T1000 (cell line): ENCODE data around the gene PCGF5.
"Not testable (repeated sequence)": the region's sequence is repeated elsewhere in the genome, so short reads cannot be mapped to it uniquely, and the experiment has no call there.

Source experiments
- DNase-seq: peaks from one replicate; lab custom pipeline; 2025; ENCODE audit warnings: mixed read lengths; lab: John Stamatoyannopoulos, UW

PCGF5 gene

GRCh38 chr10:91220194-91220953, at the start of gene PCGF5:
TSS of gene PCGF5 (plus strand) at chr10:91220663. CDS start at chr10:91222872, 2,209 bp downstream.
- peak; percentile 83 for DNase-seq

DNA sequence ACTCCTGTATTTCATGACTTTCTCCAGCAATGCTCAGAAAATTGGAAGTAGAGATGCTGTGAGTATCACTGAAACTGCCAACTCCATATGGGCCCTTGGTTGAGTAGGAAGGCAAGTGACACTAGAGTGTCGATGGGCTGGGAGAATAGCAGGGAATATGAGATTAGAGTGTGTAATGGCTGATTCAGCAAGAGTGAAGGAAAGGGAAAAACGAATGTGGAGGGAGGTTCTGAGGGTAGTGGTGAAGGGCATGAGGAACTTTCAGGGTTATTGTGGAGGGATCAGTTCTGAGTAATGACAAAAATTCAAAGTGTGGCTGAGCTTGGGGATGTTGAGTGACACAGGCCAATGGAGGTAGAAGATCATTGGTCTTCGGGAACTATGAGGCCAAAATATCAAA, 49.0 kb upstream of the PCGF5 start:
- DNase-seq = no peak

DNA sequence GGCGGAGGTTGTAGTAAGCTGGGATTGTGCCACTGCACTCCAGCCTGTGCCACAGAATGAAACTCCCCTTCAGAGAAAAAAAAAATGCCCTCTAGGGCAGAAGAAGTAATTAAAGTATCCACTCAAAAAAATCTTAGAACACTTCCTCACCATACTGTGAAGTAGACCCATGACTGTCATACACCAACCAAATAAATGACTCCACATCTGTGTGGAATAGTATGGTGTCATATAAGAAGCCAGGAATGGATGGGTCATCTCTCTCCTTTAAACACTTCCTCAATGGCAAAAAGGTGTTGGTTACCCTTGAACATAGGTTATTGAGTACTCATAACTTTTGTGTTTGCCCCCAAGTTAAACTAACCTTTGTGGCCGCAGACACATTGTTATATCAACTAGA, 48.1 kb upstream of the PCGF5 start:
- DNase-seq = no peak

DNA sequence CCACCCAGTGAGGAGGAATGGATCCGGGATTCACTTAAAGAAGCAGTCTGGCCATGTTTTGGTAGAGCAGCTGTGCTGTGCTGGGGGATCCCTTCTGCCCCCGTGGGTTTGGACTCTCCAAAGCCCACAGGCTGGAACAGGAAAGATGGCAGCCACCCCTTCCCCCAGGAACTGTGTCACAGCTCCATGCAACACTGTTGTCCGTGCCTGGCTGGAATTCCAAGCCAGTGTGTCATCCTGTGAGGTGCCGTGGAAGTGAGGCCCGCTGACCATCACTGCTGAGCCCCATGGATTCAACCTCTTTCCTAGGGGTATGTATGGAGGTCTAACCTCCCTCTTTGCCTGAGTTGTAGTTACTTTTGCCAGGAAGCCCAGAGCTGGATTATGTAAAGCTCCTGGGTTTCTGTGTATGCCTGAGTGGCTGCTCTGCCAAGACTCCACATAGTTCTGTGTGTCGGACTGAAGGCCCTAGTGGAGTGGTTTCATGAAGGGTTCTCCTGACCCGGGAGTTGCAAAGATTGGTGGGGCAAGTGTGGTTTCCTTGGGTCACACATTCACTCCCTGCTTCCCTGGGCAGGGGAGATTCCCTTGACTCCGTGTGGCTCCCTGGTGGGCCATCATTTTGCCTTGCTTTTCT, 35.1 kb upstream of the PCGF5 start:
- peak; percentile 32 for DNase-seq

DNA sequence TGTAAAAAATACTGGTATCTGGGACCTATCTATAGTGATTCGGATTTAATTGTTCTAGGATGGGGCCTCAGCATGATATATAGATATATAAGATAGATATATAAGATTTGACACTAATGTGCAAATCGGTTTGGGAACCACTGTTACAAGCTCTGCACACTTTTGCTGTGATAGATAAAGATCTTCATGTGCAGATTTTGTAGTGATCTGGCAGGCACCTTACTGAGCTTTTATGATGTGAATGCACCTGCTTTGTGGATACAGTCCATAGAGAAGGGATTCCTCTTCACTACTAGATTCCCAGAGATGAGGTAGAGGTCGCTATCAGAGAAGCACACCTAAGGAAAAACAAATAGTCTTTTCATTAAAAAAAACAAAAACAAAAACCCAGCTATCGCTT, 33.3 kb upstream of the PCGF5 start:
- DNase-seq = no peak

DNA sequence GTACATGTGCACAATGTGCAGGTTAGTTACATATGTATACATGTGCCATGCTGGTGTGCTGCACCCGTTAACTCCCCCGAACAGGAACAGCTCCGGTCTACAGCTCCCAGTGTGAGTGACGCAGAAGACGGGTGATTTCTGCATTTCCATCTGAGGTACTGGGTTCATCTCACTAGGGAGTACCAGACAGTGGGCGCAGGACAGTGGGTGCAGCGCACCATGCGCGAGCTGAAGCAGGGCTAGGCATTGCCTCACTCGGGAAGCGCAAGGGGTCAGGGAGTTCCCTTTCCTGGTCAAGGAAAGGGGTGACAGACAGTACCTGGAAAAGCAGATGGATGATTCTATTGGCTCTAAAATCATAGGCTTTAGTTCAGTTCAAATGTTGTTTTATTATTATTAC, 32.5 kb upstream of the PCGF5 start:
- DNase-seq = not testable (repeated sequence)

DNA sequence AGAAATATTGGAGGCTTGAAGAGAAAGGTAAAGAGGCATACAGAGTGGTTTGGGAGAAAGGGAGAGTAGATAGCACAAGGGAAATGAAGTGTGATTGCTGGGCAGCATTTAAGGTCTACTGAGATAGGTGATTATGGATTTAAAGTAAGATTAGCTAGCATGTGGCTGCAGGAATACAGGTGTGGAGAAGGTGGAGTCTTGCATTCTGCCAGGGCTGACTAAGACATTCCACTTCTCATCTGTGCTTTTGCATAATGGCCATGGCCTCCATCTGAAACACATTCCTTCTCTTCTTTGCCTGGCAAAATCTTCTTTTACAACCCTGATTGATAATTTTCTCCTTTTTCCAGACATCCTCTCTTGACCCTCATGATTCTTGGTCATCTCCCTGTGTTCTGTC, 31.6 kb upstream of the PCGF5 start:
- DNase-seq = no peak

- no peak for DNase-seq
Observed at GRCh38 chr10:91190388-91190870, 30.0 kb upstream of the PCGF5 start.

GRCh38 chr10:91190876-91191583, 29.4 kb upstream of the PCGF5 start:
- DNase-seq = no peak

- no peak for DNase-seq
Observed at GRCh38 chr10:91191584-91191919, 28.9 kb upstream of the PCGF5 start.

GRCh38 chr10:91194497-91195179, 25.8 kb upstream of the PCGF5 start:
- DNase-seq = no peak

- DNase-seq = no peak
Observed at GRCh38 chr10:91196268-91197048, 24.0 kb upstream of the PCGF5 start.

GRCh38 chr10:91197127-91197526, 23.3 kb upstream of the PCGF5 start:
- DNase-seq = no peak

- DNase-seq = no peak
Observed at GRCh38 chr10:91198781-91199180, 21.7 kb upstream of the PCGF5 start.

GRCh38 chr10:91200314-91201212, 19.9 kb upstream of the PCGF5 start:
- no peak for DNase-seq

DNA sequence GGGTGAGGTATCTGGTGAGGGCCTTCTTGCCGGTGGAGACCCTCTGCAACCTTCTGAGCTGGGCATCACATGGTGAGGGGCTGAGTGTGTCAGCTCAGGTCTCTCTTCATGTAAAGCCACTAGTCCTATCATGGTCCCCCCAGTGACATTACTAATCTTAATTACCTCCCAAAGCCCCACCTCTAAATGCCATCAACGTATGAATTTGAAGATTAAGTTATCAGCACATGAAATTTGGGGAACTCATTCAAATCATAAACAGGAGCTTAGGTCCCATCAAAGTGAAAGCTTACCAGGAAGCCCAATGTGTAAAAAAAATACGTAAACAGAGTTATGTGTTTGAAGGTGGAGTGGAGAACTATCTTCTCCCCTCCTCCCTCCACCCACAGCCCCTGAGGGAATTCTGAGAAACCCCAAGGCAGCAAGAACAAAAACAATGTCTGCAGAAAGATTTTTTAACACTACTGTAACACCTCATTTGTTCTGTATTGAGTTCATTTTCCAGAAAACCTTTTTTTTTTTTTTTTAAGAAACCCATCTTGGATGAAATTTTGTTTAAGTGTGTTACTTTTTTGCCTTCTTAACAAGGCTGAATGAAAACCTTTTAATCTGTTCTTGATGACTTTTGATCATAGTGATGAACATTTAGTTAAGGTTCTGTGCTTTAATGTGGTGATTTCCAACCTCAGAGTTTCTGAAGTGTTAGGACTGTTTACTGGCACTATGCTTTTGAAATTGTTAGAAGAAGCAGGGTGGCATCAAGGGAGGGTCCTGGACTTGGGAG, 19.1 kb upstream of the PCGF5 start:
- DNase-seq = no peak

- DNase-seq = no peak
Observed at GRCh38 chr10:91206427-91206826, 14.0 kb upstream of the PCGF5 start.

DNA sequence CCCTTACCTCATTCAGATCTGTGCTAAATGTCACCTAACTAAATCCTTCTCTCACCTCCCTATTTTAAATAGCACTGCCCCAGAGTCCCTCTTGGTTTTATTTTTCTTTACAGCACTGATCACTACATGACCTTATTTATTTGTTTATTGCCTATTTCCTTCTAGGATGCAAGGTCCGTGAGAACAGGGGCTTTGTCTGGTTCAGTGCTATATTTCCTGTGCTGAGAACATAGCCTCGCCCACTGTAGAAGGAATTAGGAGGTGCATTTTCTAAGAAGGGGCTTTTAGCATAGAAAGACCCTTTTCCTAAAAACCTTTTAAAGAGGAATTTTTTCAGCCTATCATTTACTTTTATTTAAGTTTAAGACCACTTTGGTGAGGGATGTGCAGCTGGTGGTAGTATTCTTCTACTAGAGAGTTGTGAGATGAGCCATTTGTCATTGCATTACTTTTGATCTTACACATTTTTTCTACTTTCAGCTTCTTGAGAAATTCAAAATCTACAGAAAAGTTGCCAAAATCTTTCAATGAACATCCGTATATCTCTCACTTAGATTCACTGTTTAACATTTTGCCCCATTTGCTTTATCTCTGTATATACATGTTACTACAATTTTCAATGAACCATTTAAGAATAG, 13.5 kb upstream of the PCGF5 start:
- DNase-seq = no peak

- no peak for DNase-seq
Observed at GRCh38 chr10:91208642-91209041, 11.8 kb upstream of the PCGF5 start.
